Esophagus muscularis mucosa (tissue), 4 donors: ENCODE data around the gene DMRT2. TPM values are rescaled to one million over a fixed set of nuclear protein-coding genes. Genes with fewer than 3 reads are reported as not detected.

ENCODE experiments used
- DNase-seq: peaks from one replicate; pipeline ENCODE4 v3.0.0-alpha.2; 2017; ENCODE audit errors: extremely low spot score
- H3K27ac ChIP-seq, 4 donors: fragments of 200-600 bp; sonication (generic); replicated peaks in 1 of 4; 1 replicate in 3 of 4; 2 replicates in 1 of 4; pipeline ENCODE4 v1.5.1; 2016 to 2019; ENCODE audit warnings: mild to moderate bottlenecking in 1 of 4
- H3K27me3 ChIP-seq, 4 donors: fragments of 200-600 bp; sonication (generic); one replicate each; pipeline versions ENCODE4 v1.5.1 to v1.6.0; 2016 to 2019
- H3K36me3 ChIP-seq, 4 donors: fragments of 200-600 bp; sonication (generic); one replicate each; pipeline ENCODE4 v1.5.1; 2016 to 2019
- H3K4me1 ChIP-seq, 4 donors: fragments of 200-600 bp; sonication (generic); one replicate each; pipeline ENCODE4 v1.5.1; 2016 to 2019
- H3K4me3 ChIP-seq, 4 donors: fragments of 200-600 bp; sonication (generic); 1 replicate in 2 of 4; 2 replicates in 2 of 4; pipeline ENCODE4 v1.5.1; 2016 to 2019; ENCODE audit warnings: mild to moderate bottlenecking in 4 of 4, moderate library complexity in 1 of 4
- H3K9me3 ChIP-seq, 4 donors: fragments of 200-600 bp; sonication (generic); 1 replicate in 3 of 4; 2 replicates in 1 of 4; pipeline ENCODE4 v1.5.1; 2016 to 2019
- EP300 ChIP-seq: sonication (generic); formaldehyde crosslinking; IDR thresholded peaks from one replicate; pipeline ENCODE4 v1.6.1; 2017; ENCODE audit warnings: antibody characterized with exemption
- POLR2A ChIP-seq: fragments of 450-650 bp; IDR thresholded peaks from one replicate; pipeline ENCODE4 v1.6.1; 2017; ENCODE audit warnings: antibody characterized with exemption, moderate library complexity, mild to moderate bottlenecking, low read depth
- POLR2AphosphoS5 ChIP-seq, 2 donors: sonication (generic); formaldehyde crosslinking; IDR thresholded peaks; one replicate each; pipeline ENCODE4 v1.6.1; 2017; ENCODE audit warnings: antibody characterized with exemption in 2 of 2
- WGBS: methylation state at CpG from one replicate; pipeline ENCODE4 v1.1.5; 2018; 5-methylcytosine and 5-hydroxymethylcytosine counted together
- intact Hi-C: fragments of 100-400 bp; cut with DNase I; formaldehyde crosslinking; loops from one replicate; pipeline ENCODE4 v1.15.1; 2023
- total RNA-seq, 4 donors: library from RNA; depleted of rRNA; stranded (reverse); fragments of >200 nt; gene quantifications; one replicate each; pipeline versions ENCODE4 v1.1.0 to v1.2.1, GENCODE V29; 2016
- TF ChIP-seq, protein P1 (sequence below), 3 experiments: fragments of 200-600 bp in 2 of 3; fragments of 450-650 bp in 1 of 3; sonication (generic) in 2 of 3; IDR thresholded peaks; one replicate each; pipeline ENCODE4 v1.5.1; 2017 to 2019; ENCODE audit warnings: antibody characterized with exemption in 3 of 3, mild to moderate bottlenecking in 2 of 3, moderate library complexity in 1 of 3

The DMRT2 gene
- total RNA-seq, 4 donors from 2014 or later = 0.33 to 0.80 (median 0.50) TPM

DNA sequence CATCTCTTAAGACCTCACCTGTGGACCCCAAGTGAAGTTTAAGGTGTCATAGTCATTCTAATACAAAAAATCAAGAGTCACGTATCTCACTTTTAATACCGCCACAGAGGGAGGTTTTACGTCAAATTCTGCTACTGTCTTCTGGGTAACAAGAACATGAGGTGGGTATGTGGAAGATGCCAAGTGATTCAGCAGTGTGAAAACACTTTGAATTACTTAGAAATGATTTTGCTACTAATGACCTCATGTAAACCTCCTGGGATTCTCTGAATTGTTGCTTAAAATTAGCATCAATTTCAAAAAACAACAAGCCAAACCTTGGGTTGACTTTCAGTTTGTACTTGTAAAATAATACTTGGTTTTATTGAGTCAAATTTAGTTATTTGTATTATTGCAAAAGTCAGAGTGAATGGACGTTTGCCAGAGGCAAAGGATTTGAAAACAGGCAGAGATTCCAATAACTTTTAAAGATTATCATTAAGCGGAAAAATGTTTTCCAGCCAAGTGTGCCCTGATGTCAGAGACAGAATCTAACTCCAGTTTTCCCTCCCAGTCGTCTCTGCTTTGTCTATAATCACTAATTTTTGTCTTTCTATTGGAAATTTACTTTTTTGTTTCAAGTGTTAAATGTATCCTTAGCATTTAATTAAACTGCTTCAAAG is 8.8 kb downstream of the DMRT2 start:
- TF ChIP-seq POLR2AphosphoS5 (IDR thresholded peaks at IDR 0.05) = no peak
- intact Hi-C loops = no loop called here
- no peak overlapping the region for H3K27ac ChIP-seq
- 76% methylated on average over 6 of the region's 6 CpGs for WGBS
- DNase-seq = no peak
- no peaks in the 10 kb centered on the region for H3K4me1 ChIP-seq
- peaks cover 0 to 61% (median 17%) of the 10 kb centered on the region in 4 donors for H3K27me3 ChIP-seq
- no peak overlapping the region for H3K4me3 ChIP-seq
- no peaks in the 10 kb centered on the region for H3K36me3 ChIP-seq
- H3K9me3 ChIP-seq = no peaks in the 10 kb centered on the region

GRCh38 chr9:1065130-1065529 is 15.0 kb downstream of the DMRT2 start:
- intact Hi-C loops = no loop called here
- TF ChIP-seq, protein P1, sequence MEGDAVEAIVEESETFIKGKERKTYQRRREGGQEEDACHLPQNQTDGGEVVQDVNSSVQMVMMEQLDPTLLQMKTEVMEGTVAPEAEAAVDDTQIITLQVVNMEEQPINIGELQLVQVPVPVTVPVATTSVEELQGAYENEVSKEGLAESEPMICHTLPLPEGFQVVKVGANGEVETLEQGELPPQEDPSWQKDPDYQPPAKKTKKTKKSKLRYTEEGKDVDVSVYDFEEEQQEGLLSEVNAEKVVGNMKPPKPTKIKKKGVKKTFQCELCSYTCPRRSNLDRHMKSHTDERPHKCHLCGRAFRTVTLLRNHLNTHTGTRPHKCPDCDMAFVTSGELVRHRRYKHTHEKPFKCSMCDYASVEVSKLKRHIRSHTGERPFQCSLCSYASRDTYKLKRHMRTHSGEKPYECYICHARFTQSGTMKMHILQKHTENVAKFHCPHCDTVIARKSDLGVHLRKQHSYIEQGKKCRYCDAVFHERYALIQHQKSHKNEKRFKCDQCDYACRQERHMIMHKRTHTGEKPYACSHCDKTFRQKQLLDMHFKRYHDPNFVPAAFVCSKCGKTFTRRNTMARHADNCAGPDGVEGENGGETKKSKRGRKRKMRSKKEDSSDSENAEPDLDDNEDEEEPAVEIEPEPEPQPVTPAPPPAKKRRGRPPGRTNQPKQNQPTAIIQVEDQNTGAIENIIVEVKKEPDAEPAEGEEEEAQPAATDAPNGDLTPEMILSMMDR (IDR thresholded peaks at IDR 0.05) = no peak
- TF ChIP-seq EP300 (no peak), POLR2A (no peak), POLR2AphosphoS5 (IDR thresholded peaks at IDR 0.05) (no peak)
- no peak for DNase-seq
- H3K27ac ChIP-seq = no peak overlapping the region
- H3K27me3 ChIP-seq = peaks cover 0 to 6% (median 0%) of the 10 kb centered on the region in 4 donors
- H3K4me1 ChIP-seq = no peaks in the 10 kb centered on the region
- WGBS = 77% methylated on average over 2 of the region's 2 CpGs
- peaks cover 0 to 6% (median 0%) of the 10 kb centered on the region in 4 donors for H3K9me3 ChIP-seq
- H3K36me3 ChIP-seq = no peaks in the 10 kb centered on the region
- no peak overlapping the region for H3K4me3 ChIP-seq

DNA sequence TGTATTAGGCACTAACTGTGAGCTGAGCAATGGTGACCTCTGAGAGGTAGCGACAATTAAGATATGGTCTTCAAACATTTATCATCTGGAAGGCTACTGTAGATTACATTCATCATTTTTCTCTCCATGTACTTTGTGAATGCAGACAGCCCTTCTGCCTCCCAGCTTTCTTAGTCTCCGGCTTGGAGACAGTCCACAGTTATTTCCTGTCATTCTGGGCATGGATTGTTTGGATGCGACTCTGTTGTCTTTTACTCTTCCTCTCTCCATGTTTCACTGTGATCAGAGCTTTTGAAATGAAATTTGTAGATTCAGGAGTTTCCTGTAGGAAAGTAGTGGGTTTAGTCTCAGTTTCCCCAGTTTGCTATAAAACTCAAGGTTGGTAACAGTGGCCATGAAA is 20.5 kb downstream of the DMRT2 start:
- DNase-seq = no peak
- Histone ChIP-seq H3K27ac (no peak overlapping the region), H3K4me1 (no peaks in the 10 kb centered on the region), H3K36me3 (no peaks in the 10 kb centered on the region), H3K27me3 (peaks cover 0 to 8% (median 0%) of the 10 kb centered on the region in 4 donors), H3K4me3 (no peak overlapping the region), H3K9me3 (peaks cover 0 to 6% (median 0%) of the 10 kb centered on the region in 4 donors)
- TF ChIP-seq EP300 (no peak), POLR2AphosphoS5 (IDR thresholded peaks at IDR 0.05) (no peak), POLR2A (no peak)
- TF ChIP-seq, protein P1 (IDR thresholded peaks at IDR 0.05) = no peak
- 71% methylated on average over 3 of the region's 3 CpGs for WGBS
- intact Hi-C loops = no loop called here

- Histone ChIP-seq H3K27ac (no peak overlapping the region), H3K4me3 (no peak overlapping the region), H3K4me1 (no peaks in the 10 kb centered on the region), H3K27me3 (peaks cover 0 to 13% (median 0%) of the 10 kb centered on the region in 4 donors), H3K9me3 (peaks cover 0 to 5% (median 0%) of the 10 kb centered on the region in 4 donors), H3K36me3 (no peaks in the 10 kb centered on the region)
- TF ChIP-seq POLR2AphosphoS5 (IDR thresholded peaks at IDR 0.05) = no peak
- DNase-seq = no peak
- intact Hi-C loops = no loop called here
- WGBS = 68% methylated on average over 3 of the region's 3 CpGs
Measured at GRCh38 chr9:1071730-1072129, 21.6 kb downstream of the DMRT2 start.

DNA sequence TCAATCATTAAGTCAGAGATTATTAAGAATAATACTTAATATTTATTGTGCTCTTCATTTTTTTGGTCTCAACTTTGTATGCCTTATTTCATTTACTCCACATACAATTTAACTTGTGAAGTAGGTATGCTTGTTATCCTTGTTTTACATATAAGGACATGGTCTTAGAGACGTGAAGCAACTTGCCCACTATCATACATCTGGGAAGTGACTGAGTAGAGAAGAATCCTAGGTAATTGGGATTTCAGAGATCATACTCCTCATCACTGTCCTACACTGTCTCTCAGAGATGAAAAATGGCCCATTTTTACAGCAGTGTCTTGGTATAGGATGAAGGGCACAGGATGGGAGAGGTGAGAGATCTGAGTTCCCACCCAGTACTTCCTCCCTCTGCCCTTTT is 23.3 kb downstream of the DMRT2 start:
- Histone ChIP-seq H3K27ac (no peak overlapping the region), H3K27me3 (peaks cover 0 to 16% (median 0%) of the 10 kb centered on the region in 4 donors), H3K36me3 (no peaks in the 10 kb centered on the region), H3K4me3 (no peak overlapping the region), H3K9me3 (no peaks in the 10 kb centered on the region), H3K4me1 (no peaks in the 10 kb centered on the region)
- 77% methylated on average over 1 of the region's 1 CpG for WGBS
- no peak for DNase-seq
- intact Hi-C loops = no loop called here
- TF ChIP-seq, protein P1 (IDR thresholded peaks at IDR 0.05) = no peak
- TF ChIP-seq POLR2AphosphoS5 (IDR thresholded peaks at IDR 0.05) (no peak), POLR2A (no peak), EP300 (no peak)

DNA sequence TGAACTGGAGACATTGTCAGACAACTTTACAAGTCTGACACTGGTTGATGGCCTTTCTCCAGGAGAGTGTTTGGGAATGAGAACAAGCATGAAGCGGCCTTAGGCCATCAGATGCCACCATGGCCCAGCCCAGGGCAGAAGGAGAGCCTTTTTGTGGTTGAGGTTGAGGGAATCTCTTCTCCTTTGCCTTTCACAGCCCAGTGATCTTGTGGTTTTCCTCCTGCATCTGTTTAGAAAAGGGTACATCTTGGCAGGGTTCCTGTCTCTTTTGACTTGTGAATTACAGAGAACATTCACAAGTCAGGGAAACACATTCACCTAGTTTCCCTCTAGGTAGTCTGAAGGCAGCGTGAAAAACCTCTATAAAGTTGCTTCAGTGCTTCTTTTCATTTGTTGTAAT is 27.5 kb downstream of the DMRT2 start:
- 69% methylated on average over 2 of the region's 2 CpGs for WGBS
- intact Hi-C loops = no loop called here
- no peak for DNase-seq

More for the DNA sequence above, 27.5 kb downstream of the DMRT2 start:
- no peak overlapping the region for H3K4me3 ChIP-seq
- H3K4me1 ChIP-seq = no peaks in the 10 kb centered on the region
- TF ChIP-seq POLR2A = no peak
- no peak for TF ChIP-seq POLR2AphosphoS5 (IDR thresholded peaks at IDR 0.05)
- TF ChIP-seq, protein P1 (IDR thresholded peaks at IDR 0.05) = no peak
- TF ChIP-seq EP300 = no peak
- H3K36me3 ChIP-seq = no peaks in the 10 kb centered on the region
- H3K27ac ChIP-seq = no peak overlapping the region
- H3K9me3 ChIP-seq = no peaks in the 10 kb centered on the region
- peaks cover 0 to 24% (median 0%) of the 10 kb centered on the region in 4 donors for H3K27me3 ChIP-seq
